DOHH2 (cell line): Measurements from ENCODE around the gene ZBTB3.

Source experiments
- H3F3A ChIP-seq: fragments of 200-600 bp; sonication (generic), shearing (Covaris generic); 2 replicates; pipeline ENCODE4 v1.6.0; 2016; ENCODE audit warnings: antibody characterized with exemption, mild to moderate bottlenecking; ENCODE audit not compliant: control insufficient read depth, insufficient read depth
- H3K27ac ChIP-seq: fragments of 200-600 bp; sonication (generic); 2 replicates; pipeline ENCODE4 v1.5.1; 2014; ENCODE audit warnings: low read depth, mild to moderate bottlenecking, low read length, moderate library complexity
- H3K27me3 ChIP-seq: fragments of 200-600 bp; sonication (generic); 2 replicates; pipeline ENCODE4 v1.6.1; 2014; ENCODE audit warnings: mild to moderate bottlenecking, low read length, mixed read lengths; ENCODE audit not compliant: control insufficient read depth
- H3K36me3 ChIP-seq: fragments of 200-600 bp; sonication (generic); 2 replicates; pipeline ENCODE4 v1.6.1; 2014; ENCODE audit warnings: mild to moderate bottlenecking, low read length, moderate library complexity, mixed read lengths; ENCODE audit not compliant: control insufficient read depth
- H3K4me1 ChIP-seq: fragments of 200-600 bp; sonication (generic); 2 replicates; pipeline ENCODE4 v1.6.1; 2014; ENCODE audit warnings: mild to moderate bottlenecking, low read length, mixed read lengths; ENCODE audit not compliant: control insufficient read depth
- H3K4me2 ChIP-seq: fragments of 200-600 bp; sonication (generic); 2 replicates; pipeline ENCODE4 v1.6.0; 2014; ENCODE audit warnings: mild to moderate bottlenecking, low read length, moderate library complexity
- H3K4me3 ChIP-seq: fragments of 200-600 bp; sonication (generic); 2 replicates; pipeline ENCODE4 v1.5.1; 2014; ENCODE audit warnings: mild to moderate bottlenecking, low read length, mixed read lengths
- H3K79me2 ChIP-seq: fragments of 200-600 bp; sonication (generic); 2 replicates; pipeline ENCODE4 v1.6.1; 2014; ENCODE audit warnings: mild to moderate bottlenecking, low read length, mixed read lengths; ENCODE audit not compliant: control insufficient read depth
- H3K9me2 ChIP-seq: fragments of 200-600 bp; sonication (generic); replicated peaks from 2 replicates; pipeline ENCODE4 v1.6.1; 2014; ENCODE audit warnings: mild to moderate bottlenecking, low read length, mixed read lengths; ENCODE audit not compliant: control insufficient read depth
- H3K9me3 ChIP-seq: fragments of 200-600 bp; sonication (generic); 2 replicates; pipeline ENCODE4 v1.6.1; 2014; ENCODE audit warnings: antibody characterized with exemption, low read length, mixed read lengths; ENCODE audit not compliant: control insufficient read depth, insufficient read depth
- H4K20me1 ChIP-seq: fragments of 200-600 bp; sonication (generic); 2 replicates; pipeline ENCODE4 v1.6.0; 2014; ENCODE audit warnings: low read depth, mild to moderate bottlenecking, antibody characterized with exemption, low read length, moderate library complexity; ENCODE audit not compliant: control insufficient read depth, insufficient read depth
- CTCF ChIP-seq: fragments of 200-600 bp; sonication (generic); IDR thresholded peaks from one replicate; pipeline ENCODE4 v1.5.1; 2014; ENCODE audit warnings: antibody characterized with exemption, mild to moderate bottlenecking, low read depth, low read length; ENCODE audit not compliant: poor library complexity, severe bottlenecking
- EZH2phosphoT487 ChIP-seq: fragments of 200-600 bp; sonication (generic); IDR thresholded peaks from 2 replicates; pipeline ENCODE4 v1.6.1; 2017; ENCODE audit warnings: borderline replicate concordance, mild to moderate bottlenecking, antibody characterized with exemption, low read length, moderate library complexity, mixed read lengths

The ZBTB3 gene

DNA sequence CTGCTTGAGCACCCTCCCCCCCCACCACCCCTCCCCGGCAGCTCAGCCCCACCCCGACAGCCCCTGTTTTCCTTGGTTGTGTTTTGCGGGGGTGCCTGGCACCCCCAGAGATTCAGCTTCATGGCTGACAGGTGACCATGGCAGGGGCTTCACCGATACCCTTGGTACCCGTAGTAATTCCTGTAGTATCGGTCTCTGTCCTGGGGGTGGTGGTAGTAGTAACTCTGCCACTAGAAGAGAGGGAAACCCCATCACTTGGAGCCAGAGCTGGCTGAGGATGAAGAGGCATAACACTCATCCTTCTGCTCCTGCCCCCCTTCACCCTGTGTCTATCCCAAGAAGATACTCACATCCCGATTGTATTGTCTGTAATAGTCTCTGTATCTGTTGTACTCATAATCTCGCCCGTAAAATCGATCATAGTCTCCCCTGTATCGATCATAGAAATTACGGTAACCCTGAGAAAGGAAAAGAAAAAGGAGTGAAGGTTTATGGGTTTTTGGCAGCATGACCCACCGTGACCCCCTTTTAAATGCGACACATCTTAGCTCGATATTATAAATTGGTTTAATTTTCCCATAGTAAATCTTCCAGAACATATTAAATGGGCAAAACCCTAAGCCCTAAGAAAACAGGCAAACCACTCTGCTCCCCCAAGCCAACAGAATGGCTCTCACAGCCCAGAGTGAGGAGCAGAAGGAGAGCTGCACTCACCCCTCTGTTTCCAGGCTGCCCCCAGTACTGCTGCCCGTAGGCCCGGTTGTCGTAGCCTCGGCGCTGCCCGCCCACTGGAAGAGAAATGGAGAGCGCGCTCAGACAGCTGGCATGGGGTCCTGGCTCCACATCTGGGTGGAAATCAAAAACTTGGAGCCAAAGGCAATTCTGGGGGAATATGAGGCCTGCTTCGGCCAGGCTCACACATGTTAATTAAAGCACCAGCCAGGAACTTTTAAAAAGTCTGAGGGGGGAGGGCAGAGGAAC, 38.5 kb downstream of the ZBTB3 start:
- Histone ChIP-seq H3K36me3 (peaks cover 94% of the 10 kb centered on the region), H4K20me1 (no peaks in the 10 kb centered on the region), H3K27ac (no peak overlapping the region), H3K9me3 (no peaks in the 10 kb centered on the region), H3K4me3 (no peak overlapping the region), H3K9me2 (no peaks in the 10 kb centered on the region), H3F3A (peaks cover 56% of the 10 kb centered on the region), H3K27me3 (no peaks in the 10 kb centered on the region), H3K79me2 (peaks cover 42% of the 10 kb centered on the region), H3K4me2 (no peak overlapping the region), H3K4me1 (peaks cover 3% of the 10 kb centered on the region)
- TF ChIP-seq CTCF = no peak
- TF ChIP-seq EZH2phosphoT487 = no peak

DNA sequence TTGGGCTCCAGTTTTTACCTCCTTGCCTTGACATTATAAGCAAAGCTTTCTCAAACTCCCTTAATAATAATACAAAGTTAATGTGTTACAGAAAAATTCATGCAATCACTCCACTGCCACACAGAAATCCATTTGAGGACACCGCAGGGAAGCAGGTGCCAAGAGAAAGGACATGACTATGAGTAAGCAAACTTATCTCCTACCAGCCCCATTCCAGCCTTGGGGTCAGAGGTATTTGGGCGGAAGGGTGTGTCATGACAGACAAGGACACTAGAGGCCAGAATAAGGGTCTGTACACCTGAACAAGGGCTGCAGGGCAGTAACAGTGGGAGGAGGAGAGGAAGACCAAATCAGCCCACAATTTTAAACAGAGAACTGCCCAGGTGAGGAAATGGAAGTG, 40.6 kb downstream of the ZBTB3 start:
- Histone ChIP-seq H3K36me3 (peaks cover 82% of the 10 kb centered on the region), H3K4me2 (no peak overlapping the region), H3K27ac (peak overlapping the region; percentile 5; the same call in 1 of the 2 replicates), H3F3A (peaks cover 64% of the 10 kb centered on the region), H3K4me1 (peaks cover 19% of the 10 kb centered on the region), H4K20me1 (no peaks in the 10 kb centered on the region), H3K9me2 (no peaks in the 10 kb centered on the region), H3K27me3 (no peaks in the 10 kb centered on the region), H3K79me2 (peaks cover 29% of the 10 kb centered on the region), H3K9me3 (no peaks in the 10 kb centered on the region), H3K4me3 (no peak overlapping the region)
- TF ChIP-seq EZH2phosphoT487 (no peak), CTCF (no peak)

- no peaks in the 10 kb centered on the region for H3K27me3 ChIP-seq
- no peaks in the 10 kb centered on the region for H4K20me1 ChIP-seq
- H3F3A ChIP-seq = peaks cover 62% of the 10 kb centered on the region
- no peak for TF ChIP-seq EZH2phosphoT487
- TF ChIP-seq CTCF = no peak
- H3K4me3 ChIP-seq = no peak overlapping the region
- no peaks in the 10 kb centered on the region for H3K9me3 ChIP-seq
- H3K9me2 ChIP-seq = no peaks in the 10 kb centered on the region
- H3K27ac ChIP-seq = peak overlapping the region; percentile 5; the same call in 1 of the 2 replicates
- no peak overlapping the region for H3K4me2 ChIP-seq
- H3K36me3 ChIP-seq = peaks cover 80% of the 10 kb centered on the region
- H3K79me2 ChIP-seq = peaks cover 29% of the 10 kb centered on the region
- peaks cover 24% of the 10 kb centered on the region for H3K4me1 ChIP-seq
Measured at GRCh38 chr11:62712861-62713260, 41.1 kb downstream of the ZBTB3 start.
